K562 (cell line): ENCODE measurements around the gene LBHD2. TPM values are rescaled to one million over a fixed set of nuclear protein-coding genes. Genes with fewer than 3 reads are reported as not detected.

Source experiments
- ATAC-seq: fragments of 200-7000 bp; cut with Tn5 transposase; 3 replicates; pipeline ENCODE4 v1.9.1; 2020; ENCODE audit warnings: moderate library complexity
- BruUV-seq: library from RNA; stranded (reverse); fragments of 400-500 nt; replicated peaks from 2 replicates; lab custom pipeline; 2021; lab: Mats Ljungman, UMichigan
- CTCF ChIA-PET: fragments of 300-600 bp; formaldehyde crosslinking; extraction: SDS; loops from one replicate; lab custom pipeline; 2021; ENCODE audit warnings: low intra/inter-chr PET ratio; lab: Yijun Ruan, JAX
- POLR2A ChIA-PET: fragments of 300-600, 350-650 bp; sonication (Branson Sonifier 250); formaldehyde crosslinking; extraction: SDS; loops from one replicate; lab custom pipeline; 2021; ENCODE audit warnings: antibody characterized with exemption, inconsistent platforms; lab: Yijun Ruan, JAX
- DNase-seq, 4 experiments: peaks; one replicate each; pipeline versions ENCODE4 v3.0.0 to v3.0.0-alpha.2; 2011 to 2018; ENCODE audit warnings: low spot score in 3 of 4, mixed read lengths in 3 of 4; ENCODE audit errors: extremely low read depth in 1 of 4
- FAIRE-seq: peaks from 2 replicates; lab custom pipeline; 2011; peaks lifted over from hg19 to GRCh38; lab: Jason Lieb, UNC
- H2AFZ ChIP-seq: 2 replicates; pipeline ENCODE4 v1.6.0; 2011; ENCODE audit warnings: low read depth, low read length, control low read depth, inconsistent platforms
- H3K27ac ChIP-seq: fragments of 200-600 bp; 3 replicates; pipeline ENCODE4 v1.8.0; 2011; ENCODE audit warnings: low read depth, mild to moderate bottlenecking, control low read depth, inconsistent platforms, low read length, moderate library complexity, mixed read lengths; ENCODE audit errors: extremely low read depth
- H3K27me3 ChIP-seq, 2 experiments: fragments of 300-600 bp in 1 of 2; 2 replicates in 1 of 2; 3 replicates in 1 of 2; pipeline versions ENCODE4 v1.6.0 to v1.8.0; 2011; ENCODE audit warnings: inconsistent platforms in 2 of 2, low read length in 2 of 2, mild to moderate bottlenecking in 1 of 2, mixed read lengths in 1 of 2, moderate library complexity in 1 of 2; ENCODE audit not compliant: control insufficient read depth in 2 of 2, insufficient read depth in 2 of 2
- H3K36me3 ChIP-seq: fragments of 300-600 bp; 3 replicates; pipeline ENCODE4 v1.8.0; 2011; ENCODE audit warnings: mild to moderate bottlenecking, low read length, inconsistent platforms; ENCODE audit not compliant: control insufficient read depth, insufficient read depth
- H3K4me1 ChIP-seq, 2 experiments: fragments of 200-600 bp in 1 of 2; replicated peaks in 1 of 2; 2 replicates in 1 of 2; 3 replicates in 1 of 2; pipeline versions ENCODE4 v1.5.1 to v1.8.0; 2011; ENCODE audit warnings: inconsistent platforms in 2 of 2, low read length in 2 of 2, mild to moderate bottlenecking in 1 of 2, mixed read lengths in 1 of 2, moderate library complexity in 1 of 2; ENCODE audit not compliant: control insufficient read depth in 2 of 2, insufficient read depth in 2 of 2
- H3K4me2 ChIP-seq: 2 replicates; pipeline ENCODE4 v1.6.1; 2011; ENCODE audit warnings: low read length, control low read depth, inconsistent platforms, mixed read lengths; ENCODE audit not compliant: insufficient read depth
- H3K4me3 ChIP-seq: fragments of 200-600 bp; sonication (generic), shearing (Covaris generic); 2 replicates; pipeline ENCODE4 v1.5.1; 2016; ENCODE audit warnings: control low read depth, inconsistent platforms
- H3K79me2 ChIP-seq: fragments of 200-600 bp; 3 replicates; pipeline ENCODE4 v1.8.0; 2011; ENCODE audit warnings: low read length, inconsistent platforms; ENCODE audit not compliant: control insufficient read depth, insufficient read depth
- H3K9ac ChIP-seq, 2 experiments: 2 replicates each; pipeline versions ENCODE4 v1.6.0 to v1.6.1; 2011; ENCODE audit warnings: low read depth in 2 of 2, low read length in 2 of 2, control low read depth in 1 of 2, inconsistent platforms in 1 of 2, mild to moderate bottlenecking in 1 of 2, mixed read lengths in 1 of 2; ENCODE audit not compliant: insufficient read depth in 1 of 2
- H3K9me1 ChIP-seq: one replicate; pipeline ENCODE4 v1.6.0; 2011; ENCODE audit warnings: inconsistent platforms, mild to moderate bottlenecking, low read length, moderate library complexity; ENCODE audit not compliant: control insufficient read depth, insufficient read depth
- H3K9me3 ChIP-seq: replicated peaks from 2 replicates; pipeline ENCODE4 v1.5.1; 2011; ENCODE audit warnings: low read depth, low read length, inconsistent platforms; ENCODE audit not compliant: control insufficient read depth, insufficient read depth
- H4K20me1 ChIP-seq: replicated peaks from 2 replicates; pipeline ENCODE4 v1.6.1; 2011; ENCODE audit warnings: low read length, inconsistent platforms, mixed read lengths; ENCODE audit not compliant: control insufficient read depth, insufficient read depth
- BCOR ChIP-seq: fragments of 450-650 bp; IDR thresholded peaks from 2 replicates; pipeline ENCODE4 v1.6.1; 2016
- BMI1 ChIP-seq: fragments of 150-350 bp; IDR thresholded peaks from 2 replicates; pipeline ENCODE4 v1.6.1; 2014; ENCODE audit warnings: low read length
- CHD4 ChIP-seq: fragments of 200-600 bp; sonication (generic); IDR thresholded peaks from 3 replicates; pipeline ENCODE4 v1.6.1; 2012; ENCODE audit warnings: low read depth, mild to moderate bottlenecking, mixed read lengths, low read length, inconsistent platforms; ENCODE audit not compliant: insufficient read depth, insufficient replicate concordance, poor library complexity, severe bottlenecking
- ESRRA ChIP-seq: fragments of 450-650 bp; IDR thresholded peaks from 2 replicates; pipeline ENCODE4 v1.6.1; 2014; ENCODE audit warnings: low read depth, mild to moderate bottlenecking, moderate library complexity, borderline replicate concordance
- GABPA ChIP-seq: fragments of 200-800 bp; sonication (Bioruptor generic); conservative IDR thresholded peaks from 2 replicates; pipeline ENCODE4 v1.6.1; 2016; ENCODE audit warnings: low read depth, missing genetic modification characterization, missing compliant biosample characterization
- HDAC2 ChIP-seq: fragments of 450-650 bp; IDR thresholded peaks from 2 replicates; pipeline ENCODE4 v1.6.1; 2016; ENCODE audit warnings: mild to moderate bottlenecking
- KDM1A ChIP-seq, 2 experiments: fragments of 450-650 bp; IDR thresholded peaks; 2 replicates each; pipeline ENCODE4 v1.6.1; 2016; ENCODE audit warnings: mild to moderate bottlenecking in 2 of 2
- PTBP1 ChIP-seq: fragments of 200-400 bp; formaldehyde crosslinking; IDR thresholded peaks from 2 replicates; pipeline ENCODE4 v1.6.1; 2017; ENCODE audit warnings: low read depth, low read length
- RBM25 ChIP-seq: fragments of 200-400 bp; formaldehyde crosslinking; IDR thresholded peaks from 2 replicates; pipeline ENCODE4 v1.6.1; 2018; ENCODE audit warnings: low read length, low read depth, moderate library complexity; ENCODE audit not compliant: severe bottlenecking
- SMARCA5 ChIP-seq: fragments of 450-650 bp; IDR thresholded peaks from 2 replicates; pipeline ENCODE4 v1.6.1; 2016
- TEAD4 ChIP-seq, 2 experiments: sonication (generic) in 1 of 2; formaldehyde crosslinking in 1 of 2; IDR thresholded peaks; 2 replicates each; pipeline versions ENCODE4 v1.6.1 to v1.8.0; 2012 to 2022; ENCODE audit warnings: borderline replicate concordance in 1 of 2, inconsistent platforms in 1 of 2, low read length in 1 of 2, mild to moderate bottlenecking in 1 of 2, missing genetic modification reagents in 1 of 2
- ZBTB8A ChIP-seq: fragments of 450-650 bp; IDR thresholded peaks from 2 replicates; pipeline ENCODE4 v1.6.1; 2018; ENCODE audit warnings: mild to moderate bottlenecking, moderate library complexity; ENCODE audit not compliant: partially characterized antibody
- ZFX ChIP-seq: sonication (generic); formaldehyde crosslinking; IDR thresholded peaks from 2 replicates; pipeline ENCODE4 v1.8.0; 2022; ENCODE audit warnings: mild to moderate bottlenecking, missing genetic modification reagents, moderate library complexity
- ZNF445 ChIP-seq: fragments of 250-450 bp; sonication (Bioruptor Pico); IDR thresholded peaks from 2 replicates; pipeline ENCODE4 v1.4.0; 2020; ENCODE audit warnings: low read depth, mild to moderate bottlenecking, moderate library complexity
- WGBS: fragments of 100-300 bp; shearing (Covaris generic); methylation state at CpG from one replicate; pipeline ENCODE4 v1.1.6; 2016; ENCODE audit warnings: low coverage, mixed read lengths; ENCODE audit not compliant: insufficient coverage; ENCODE audit errors: missing lambda C conversion rate; 5-methylcytosine and 5-hydroxymethylcytosine counted together
- in situ Hi-C: fragments of 300-500 bp; cut with MboI; formaldehyde crosslinking; loops from 4 replicates; pipeline ENCODE4 v1.15.0; 2018; ENCODE audit warnings: inconsistent platforms, mixed read lengths
- intact Hi-C: fragments of 100-400 bp; cut with micrococcal nuclease; formaldehyde crosslinking; loops from 2 replicates; pipeline ENCODE4 v1.14.2; 2022
- polyA plus RNA-seq, 8 experiments: library from polyadenylated mRNA; depleted of rRNA in 4 of 8; stranded (reverse) in 5 of 8; unstranded in 3 of 8; fragments of >200 nt; fragmentation: Nextera tagmentation in 2 of 8; fragmentation: Illumina TruSeq in 1 of 8; extraction: Ambion mirVana in 2 of 8; extraction: Trizol in 1 of 8; gene quantifications; 2 replicates each; pipeline versions ENCODE4 v1.2.1 to v1.2.3, GENCODE V29; 2011 to 2014; ENCODE audit warnings: inconsistent platforms in 1 of 8, missing spikeins in 1 of 8
- total RNA-seq, 7 experiments: library from RNA; depleted of rRNA in 6 of 7; stranded (reverse); fragments of >200 nt in 6 of 7; fragmentation: Illumina TruSeq in 2 of 7; extraction: Trizol in 2 of 7; gene quantifications; 2 replicates each; pipeline versions ENCODE4 v1.2.1 to v1.2.3, GENCODE V29; 2011 to 2021; ENCODE audit warnings: low replicate concordance in 1 of 7

Gene LBHD2
- total and polyA plus RNA-seq, 9 of the 15 experiments (the other 6 are each of a cell fraction or from before 2014, with no cell fraction given), result not detected

GRCh38 chr14:103091883-103092222, 7.8 kb downstream of the LBHD2 start:
- intact Hi-C loops (no loop called here), in situ Hi-C loops (no loop called here)
- peaks cover 8 to 74% of the 10 kb centered on the region in 2 experiments; a peak in 4 of 5 replicates for H3K4me1 ChIP-seq
- no peaks in the 10 kb centered on the region for H3K27me3 ChIP-seq
- no peaks in the 10 kb centered on the region for H3K9me3 ChIP-seq
- peak overlapping the region; percentile 92 for H2AFZ ChIP-seq
- H3K4me3 ChIP-seq, result peak overlapping the region; percentile 35
- peak overlapping the region; percentile 58 for H3K4me2 ChIP-seq
- WGBS, result 20% methylated on average over 6 of the region's 9 CpGs
- no peaks in the 10 kb centered on the region for H3K36me3 ChIP-seq
- ChIA-PET POLR2A (no interaction called here), CTCF (no interaction called here)
- no peak for TF ChIP-seq BMI1
- peak; percentile 34; the same call in 1 of the 2 replicates for TF ChIP-seq ZFX (CRISPR knock-in tag)
- TF ChIP-seq CHD4, result peak; percentile 8
- peak; percentile 68 for TF ChIP-seq RBM25
- TF ChIP-seq ZNF445, result no peak
- no peak for TF ChIP-seq ZBTB8A
- peak; percentile 47; the same call in 1 of the 2 replicates for TF ChIP-seq SMARCA5
- TF ChIP-seq HDAC2, result peak; percentile 52; the same call in 1 of the 2 replicates
- 0 out of 2 replicates have a peak, but pooled peaks have one; percentile 39 for TF ChIP-seq PTBP1
- TF ChIP-seq BCOR, result peak; percentile 74
- peak; percentile 71; the same call in 1 of the 2 replicates for TF ChIP-seq ESRRA
- 0 out of 2 replicates have a peak, but pooled peaks have one; percentile 17 for TF ChIP-seq GABPA
- peak; percentile 14 to 50; a peak in 1 of 4 replicates for TF ChIP-seq KDM1A (IDR thresholded peaks at IDR 0.05)
- TF ChIP-seq TEAD4 (IDR thresholded peaks at IDR 0.05; ENCODE audit: low read length), result no peak
- TF ChIP-seq TEAD4 (CRISPR knock-in tag; IDR thresholded peaks at IDR 0.05; ENCODE audit: borderline replicate concordance), result no peak
- H3K79me2 ChIP-seq, result no peaks in the 10 kb centered on the region
- FAIRE-seq (no peak), DNase-seq (no peak), ATAC-seq (no peak; the same call in 2 of the 3 replicates)
- peak overlapping the region; percentile 56 for H3K27ac ChIP-seq
- no peaks in the 10 kb centered on the region for H4K20me1 ChIP-seq
- H3K9ac ChIP-seq, result peak overlapping the region; percentile 56 to 86
- no peaks in the 10 kb centered on the region for H3K9me1 ChIP-seq
- no TSS peak for BruUV-seq
